Epithelial cell of prostate (primary cell): ENCODE data around the gene INO80.
"Not testable (repeated sequence)": the region's sequence is repeated elsewhere in the genome, so short reads cannot be mapped to it uniquely, and the experiment has no call there.

Source experiments
- DNase-seq: peaks from one replicate; pipeline ENCODE4 v3.0.0-alpha.2; 2011; ENCODE audit warnings: low read depth, low spot score
- H3K27ac ChIP-seq: fragments of 450-650 bp; 2 replicates; pipeline ENCODE4 v1.5.1; 2017; ENCODE audit warnings: mild to moderate bottlenecking

Gene INO80

DNA sequence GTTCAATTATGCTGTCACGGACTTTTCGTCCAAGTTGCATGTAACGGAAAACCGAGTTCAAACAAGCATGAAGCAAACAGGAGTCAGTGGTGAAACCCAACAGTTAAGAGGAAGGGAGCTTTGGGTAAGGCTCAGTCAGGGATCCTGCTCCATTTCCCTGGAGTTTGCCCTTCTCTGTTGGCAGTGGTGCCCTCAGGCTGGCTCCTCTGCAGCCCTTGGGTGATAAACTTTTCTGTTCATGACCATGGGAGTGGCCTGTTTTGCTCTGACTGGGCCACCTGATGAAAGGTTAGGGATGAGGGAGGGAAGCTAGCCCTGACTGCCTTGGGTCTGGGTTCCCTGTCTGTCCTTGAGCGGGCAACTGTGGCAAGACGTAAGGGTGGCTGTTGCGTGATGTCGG, 146.7 kb downstream of the INO80 start:
- DNase-seq = no peak
- no peak overlapping the region for H3K27ac ChIP-seq

GRCh38 chr15:40968290-40969085, 147.6 kb downstream of the INO80 start:
- no peak for DNase-seq
- H3K27ac ChIP-seq = no peak overlapping the region

DNA sequence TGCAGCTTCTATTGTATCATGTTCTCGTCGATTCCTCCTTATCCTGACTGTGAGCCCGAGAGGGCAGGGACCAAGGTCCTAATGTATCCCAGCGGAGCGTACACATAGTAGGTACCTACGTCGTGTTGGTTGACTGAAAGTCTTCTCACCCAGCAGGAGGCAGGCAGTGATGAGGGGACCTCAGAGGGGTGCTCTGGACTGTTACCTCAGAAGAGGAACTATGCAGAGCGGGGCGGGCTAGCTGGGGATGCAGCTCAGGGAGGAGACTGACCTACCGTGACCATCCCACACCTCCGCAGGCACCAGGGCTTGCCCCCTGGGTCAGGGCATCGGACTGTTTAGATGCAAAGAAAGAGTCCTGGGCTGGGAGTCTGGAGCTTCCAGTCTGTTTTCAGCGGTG, 151.4 kb downstream of the INO80 start:
- no peak overlapping the region for H3K27ac ChIP-seq

GRCh38 chr15:40964006-40964405, 152.1 kb downstream of the INO80 start:
- H3K27ac ChIP-seq = no peak overlapping the region
- no peak for DNase-seq

More for the DNA sequence above, 151.4 kb downstream of the INO80 start:
- no peak for DNase-seq

GRCh38 chr15:40963201-40963600, 152.9 kb downstream of the INO80 start:
- H3K27ac ChIP-seq = no peak overlapping the region
- no peak for DNase-seq

DNA sequence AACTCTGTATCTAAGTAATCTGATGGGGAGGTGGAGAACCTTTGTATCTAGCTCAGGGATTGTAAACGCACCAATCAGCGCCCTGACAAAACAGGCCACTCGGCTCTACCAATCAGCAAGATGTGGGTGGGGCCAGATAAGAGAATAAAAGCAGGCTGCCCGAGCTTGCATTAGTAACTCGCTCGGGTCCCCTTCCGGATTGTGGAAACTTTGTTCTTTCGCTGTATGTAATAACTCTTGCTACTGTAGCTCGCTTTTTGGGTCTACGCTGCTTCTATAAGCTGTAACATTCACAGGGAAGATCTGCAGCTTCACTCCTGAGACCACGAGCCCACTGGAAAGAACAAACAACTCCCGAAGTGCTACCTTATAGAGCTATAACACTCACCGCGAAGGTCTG, 153.8 kb downstream of the INO80 start:
- H3K27ac ChIP-seq, DNase-seq: not testable (repeated sequence)

- not testable (repeated sequence) for DNase-seq, H3K27ac ChIP-seq
Observed at GRCh38 chr15:40961740-40962139, 154.3 kb downstream of the INO80 start.

DNA sequence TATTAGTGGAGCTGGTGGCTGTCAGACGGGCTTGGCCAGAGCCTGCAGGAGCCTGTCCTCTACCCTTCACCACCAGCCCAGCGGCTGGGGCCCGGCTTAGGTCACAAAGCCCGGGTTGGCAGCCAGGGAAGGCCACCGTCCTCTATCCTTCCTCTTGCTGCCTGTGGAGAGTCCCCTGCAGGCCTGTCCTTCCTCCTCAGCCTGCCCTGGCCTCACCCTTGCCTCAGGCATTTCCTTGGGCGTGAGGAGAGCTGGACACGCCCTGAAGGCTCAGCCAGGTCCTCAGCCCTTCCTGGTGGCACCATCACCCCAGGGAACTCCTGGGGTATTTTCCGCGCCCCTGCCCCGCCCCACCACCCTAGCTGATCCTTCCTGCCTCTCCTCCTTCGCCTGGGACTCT, 155.2 kb downstream of the INO80 start:
- DNase-seq = no peak
- H3K27ac ChIP-seq = no peak overlapping the region

DNA sequence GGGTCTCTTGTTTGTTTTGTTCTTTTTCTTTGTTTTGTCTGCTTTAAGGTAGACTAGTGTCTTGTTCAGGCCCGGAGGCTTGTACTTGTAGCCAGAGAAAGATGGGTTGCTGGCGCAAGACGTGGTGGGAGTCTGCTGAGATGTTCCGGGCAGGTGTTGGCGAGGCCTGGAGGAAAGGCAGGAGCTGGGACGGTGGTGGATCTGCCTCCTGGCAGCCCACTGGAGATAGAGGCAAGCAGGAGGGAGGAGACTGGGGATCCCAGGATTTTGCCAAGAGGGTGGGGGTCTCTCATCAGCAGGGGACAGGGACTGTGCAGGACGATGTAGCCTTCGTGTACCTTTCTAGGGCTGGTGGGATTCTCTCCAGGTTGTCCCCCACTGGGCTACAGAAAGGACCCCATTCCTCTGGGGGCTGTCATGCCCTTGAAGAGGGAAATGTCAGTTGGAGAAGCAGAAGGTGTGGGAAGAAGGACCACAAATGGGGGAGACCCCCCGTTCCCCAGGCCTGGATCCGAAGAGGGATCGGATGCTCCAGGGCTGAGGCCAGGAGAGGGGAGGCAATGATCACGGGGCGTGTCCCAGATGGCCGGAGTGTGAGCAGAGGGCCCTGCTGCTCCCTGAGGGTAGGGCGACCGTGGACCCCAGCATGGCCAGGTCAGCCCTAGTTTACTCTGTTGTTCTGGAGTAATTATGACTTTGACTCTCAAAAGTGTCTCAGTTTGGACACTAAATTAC, 155.8 kb downstream of the INO80 start:
- H3K27ac ChIP-seq = no peak overlapping the region
- DNase-seq = no peak

DNA sequence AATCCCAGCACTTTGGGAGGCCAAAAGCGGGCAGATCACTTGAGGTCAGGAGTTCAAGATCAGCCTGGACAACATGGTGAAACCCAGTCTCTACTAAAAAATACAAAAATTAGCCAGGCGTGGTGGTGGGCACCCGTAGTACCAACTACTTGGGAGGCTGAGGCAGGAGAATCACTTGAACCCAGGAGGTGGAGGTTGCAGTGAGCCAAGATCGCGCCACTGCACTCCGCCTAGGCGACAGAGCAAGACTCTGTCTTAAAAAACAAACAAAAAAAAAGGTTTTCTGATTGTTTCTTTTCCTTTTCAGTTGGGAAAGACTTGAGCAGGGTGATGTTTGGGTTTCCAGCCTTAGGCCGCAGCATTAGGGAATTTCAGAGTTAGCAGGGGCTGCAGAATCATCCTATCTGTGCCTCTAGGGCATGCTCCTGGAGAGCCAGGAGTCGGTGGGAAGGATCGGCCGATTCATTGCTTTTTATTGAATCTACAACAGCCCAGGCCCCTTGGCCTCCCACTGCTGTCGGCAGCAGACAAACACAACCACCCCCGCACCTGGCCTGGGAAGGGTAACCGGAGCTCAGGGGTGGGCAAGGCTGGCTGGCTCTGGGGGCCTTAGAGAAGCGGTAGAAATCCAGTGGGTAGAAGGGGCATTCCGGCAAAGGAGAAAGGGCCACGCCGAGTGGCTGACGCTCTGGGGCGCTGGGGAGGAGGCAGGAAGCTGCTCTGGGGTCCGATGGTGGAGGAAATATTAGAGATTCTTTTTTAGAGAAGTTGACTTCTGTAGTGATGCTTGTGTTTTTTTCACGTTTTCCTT, 156.5 kb downstream of the INO80 start:
- no peak overlapping the region for H3K27ac ChIP-seq
- DNase-seq = no peak

GRCh38 chr15:40958723-40959122, 157.4 kb downstream of the INO80 start:
- DNase-seq = no peak

GRCh38 chr15:40958146-40958545, 157.9 kb downstream of the INO80 start:
- peak overlapping the region; percentile 91 for H3K27ac ChIP-seq
- DNase-seq = no peak

More at GRCh38 chr15:40958723-40959122, 157.4 kb downstream of the INO80 start:
- peak overlapping the region; percentile 91 for H3K27ac ChIP-seq

DNA sequence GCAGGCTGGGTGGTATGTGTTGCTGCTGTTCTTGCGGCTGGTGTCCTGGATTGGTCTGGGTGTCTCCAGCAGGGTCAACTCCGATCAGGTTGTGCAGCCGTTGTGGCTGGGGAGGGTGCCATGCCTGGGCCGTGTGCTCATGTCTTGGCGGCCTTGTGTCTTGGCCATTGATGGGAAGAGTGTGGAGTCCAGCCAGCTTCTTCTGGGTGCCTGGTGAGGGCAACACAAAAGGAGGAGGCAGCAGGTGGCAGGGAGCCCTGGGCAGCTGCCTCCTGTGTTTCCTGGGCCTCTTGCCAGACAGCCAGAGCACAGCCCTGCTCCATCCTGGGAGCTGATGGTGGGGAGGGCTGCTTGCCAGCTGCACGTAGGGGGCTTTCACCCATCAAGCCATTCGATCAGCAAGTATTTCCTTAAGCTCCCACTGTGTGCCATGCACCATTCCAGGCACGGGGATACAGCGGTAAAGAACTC, 158.5 kb downstream of the INO80 start:
- peak overlapping the region; percentile 91 for H3K27ac ChIP-seq
- no peak for DNase-seq

DNA sequence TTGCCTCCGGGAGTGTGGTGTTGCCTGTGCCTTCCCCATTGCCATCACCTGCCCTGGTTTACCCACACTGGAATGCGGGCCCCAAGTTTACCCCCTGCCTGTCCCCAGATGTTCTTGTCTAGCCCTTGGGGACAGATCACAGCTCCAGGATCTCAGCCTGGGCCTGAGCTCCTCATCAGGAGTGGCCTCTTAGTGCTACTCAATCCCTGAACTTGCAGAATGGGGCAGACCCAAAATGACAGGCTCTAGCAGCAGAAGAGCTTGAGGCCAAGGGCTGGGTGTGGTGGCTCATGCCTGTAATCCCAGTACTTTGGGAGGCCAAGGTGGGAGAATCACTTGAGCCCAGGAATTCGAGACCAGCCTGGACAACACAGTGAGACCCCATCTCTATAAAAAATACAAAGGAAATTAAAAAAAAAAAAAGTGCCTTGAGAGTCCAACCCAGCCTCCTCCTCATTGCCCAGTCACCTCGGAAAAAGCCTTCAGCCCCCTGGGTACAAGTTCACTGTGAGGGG, 159.0 kb downstream of the INO80 start:
- peak overlapping the region; percentile 91 for H3K27ac ChIP-seq
- no peak for DNase-seq

- no peak for DNase-seq
- H3K27ac ChIP-seq = peak overlapping the region; percentile 91
Observed at GRCh38 chr15:40956541-40956982, 159.5 kb downstream of the INO80 start.

DNA sequence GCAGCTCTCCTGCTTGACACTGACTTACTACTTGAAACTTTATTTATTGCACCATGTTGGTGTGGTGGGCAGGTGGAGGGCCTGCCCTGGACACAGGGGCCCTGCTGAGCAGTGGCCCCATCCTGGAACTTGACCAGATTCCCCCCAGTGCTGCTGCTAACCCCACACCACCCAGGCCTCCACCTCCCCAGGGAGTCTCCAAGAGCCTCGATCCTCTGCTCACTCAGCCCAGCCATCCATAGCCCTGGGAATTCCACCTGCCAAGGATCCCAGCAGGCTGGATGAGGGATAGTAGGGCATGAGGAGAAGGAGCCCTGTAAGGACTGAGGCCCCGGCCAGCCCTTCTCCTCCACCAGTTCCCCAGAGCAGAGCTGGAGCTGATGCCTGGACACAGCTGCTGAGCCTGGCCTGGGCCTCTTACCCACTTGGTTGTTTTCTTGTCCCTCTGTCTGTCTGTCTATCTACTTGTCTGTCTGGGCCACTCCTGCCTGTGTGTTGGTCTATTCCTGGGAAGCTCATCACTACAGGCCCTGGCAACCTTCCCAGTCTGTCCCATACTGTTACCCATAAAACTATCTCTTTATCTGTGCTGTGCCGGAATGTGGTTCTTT, 160.0 kb downstream of the INO80 start:
- no peak for DNase-seq
- H3K27ac ChIP-seq = peak overlapping the region; percentile 91

DNA sequence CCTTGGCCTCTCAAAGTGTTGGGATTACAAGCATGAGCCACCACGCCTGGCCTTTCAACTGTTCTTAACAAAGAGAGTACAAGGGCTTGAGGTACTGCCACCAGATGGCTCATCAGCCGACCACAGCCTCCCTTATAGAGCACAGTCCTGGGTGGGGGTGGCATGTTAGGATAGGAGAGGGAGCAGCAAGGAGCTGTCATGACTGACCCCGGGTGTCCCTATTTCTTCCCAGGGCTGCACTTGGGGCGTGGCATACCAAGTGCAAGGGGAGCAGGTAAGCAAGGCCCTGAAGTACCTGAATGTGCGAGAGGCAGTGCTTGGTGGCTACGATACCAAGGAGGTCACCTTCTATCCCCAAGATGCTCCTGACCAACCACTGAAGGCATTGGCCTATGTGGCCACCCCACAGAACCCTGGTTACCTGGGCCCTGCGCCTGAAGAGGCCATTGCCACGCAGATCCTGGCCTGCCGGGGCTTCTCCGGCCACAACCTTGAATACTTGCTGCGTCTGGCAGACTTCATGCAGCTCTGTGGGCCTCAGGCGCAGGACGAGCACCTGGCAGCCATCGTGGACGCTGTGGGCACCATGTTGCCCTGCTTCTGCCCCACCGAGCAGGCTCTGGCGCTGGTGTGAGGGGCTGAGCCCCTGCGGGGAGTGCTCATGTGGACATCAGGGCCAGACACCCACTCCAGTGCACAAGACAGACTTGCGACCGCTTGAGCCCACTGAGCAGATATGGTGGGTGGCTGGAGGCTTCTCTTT, 160.8 kb downstream of the INO80 start:
- no peak for DNase-seq
- peak overlapping the region; percentile 91 for H3K27ac ChIP-seq

DNA sequence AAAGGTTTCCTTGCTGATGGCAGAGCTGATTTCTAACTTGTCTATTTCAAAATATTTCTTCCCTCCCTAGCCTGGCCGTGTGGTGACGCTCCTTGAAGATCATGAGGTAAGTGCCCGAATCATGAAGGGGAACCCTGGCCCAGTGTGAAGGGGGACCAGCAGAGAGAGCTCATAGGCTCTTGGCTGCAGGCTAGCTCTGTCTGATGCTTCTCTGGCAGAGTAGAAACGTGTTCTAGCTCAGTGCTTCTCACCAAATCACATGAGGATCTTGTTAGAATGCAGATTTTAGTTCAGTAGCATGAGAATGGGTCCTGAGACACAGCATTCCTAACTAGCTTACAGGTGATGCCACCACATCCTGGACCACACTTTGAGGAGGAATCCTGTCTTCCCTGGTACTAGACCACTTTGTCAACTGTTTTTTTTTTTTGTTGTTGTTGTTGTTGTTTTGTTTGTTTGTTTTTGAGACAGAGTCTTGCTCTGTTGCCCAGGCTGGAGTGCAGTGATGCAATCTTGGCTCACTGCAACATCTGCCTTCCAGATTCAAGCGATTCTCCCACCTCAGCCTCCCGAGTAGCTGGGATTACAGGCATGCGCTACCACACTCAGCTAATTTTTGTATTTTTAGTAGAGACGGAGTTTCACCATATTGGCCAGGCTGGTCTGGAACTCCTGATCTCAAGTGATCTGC, 161.8 kb downstream of the INO80 start:
- H3K27ac ChIP-seq = peak overlapping the region; percentile 91
- DNase-seq = not testable (repeated sequence)

GRCh38 chr15:40953713-40954074, 162.4 kb downstream of the INO80 start:
- no peak for DNase-seq
- peak overlapping the region; percentile 91 for H3K27ac ChIP-seq
